NCI-H2107 treated with DMSO at 0.1 percent for 48 hours (cell line): ENCODE measurements around the gene CNST.

ENCODE experiments used
- DNase-seq: peaks from one replicate; lab custom pipeline; 2025; ENCODE audit not compliant: unreplicated experiment; lab: John Stamatoyannopoulos, UW

CNST gene

GRCh38 chr1:246566128-246566812 lies at the start of gene CNST, which contains the start of gene TFB2M:
Gene CNST (plus strand): TSS chr1:246566456. CDS start chr1:246591563, 25,107 bp downstream.
Gene TFB2M (minus strand): TSS chr1:246566261. CDS start chr1:246566138, 123 bp downstream.
- peak; percentile 97 for DNase-seq

GRCh38 chr1:246517391-246517790 lies 48.9 kb upstream of the CNST start:
- no peak for DNase-seq

GRCh38 chr1:246518456-246519205 lies 47.6 kb upstream of the CNST start:
- DNase-seq: no peak

- DNase-seq: no peak
These were observed 46.7 kb upstream of the CNST start for GRCh38 chr1:246519514-246519913.

- DNase-seq: no peak
These were observed 39.9 kb upstream of the CNST start for GRCh38 chr1:246526380-246526779.

- DNase-seq: no peak
These were observed 39.3 kb upstream of the CNST start for GRCh38 chr1:246526915-246527314.

- no peak for DNase-seq
These were observed 38.7 kb upstream of the CNST start for GRCh38 chr1:246527402-246528088.

GRCh38 chr1:246528933-246529731 lies 37.1 kb upstream of the CNST start:
- no peak for DNase-seq

GRCh38 chr1:246530482-246530881 lies 35.8 kb upstream of the CNST start:
- DNase-seq: no peak

GRCh38 chr1:246532519-246532918 lies 33.7 kb upstream of the CNST start:
- no peak for DNase-seq

- DNase-seq: no peak
These were observed 32.8 kb upstream of the CNST start for GRCh38 chr1:246533371-246533905.

GRCh38 chr1:246534114-246534513 lies 32.1 kb upstream of the CNST start:
- DNase-seq: no peak

GRCh38 chr1:246537441-246537840 lies 28.8 kb upstream of the CNST start:
- DNase-seq: no peak

- no peak for DNase-seq
These were observed 28.4 kb upstream of the CNST start for GRCh38 chr1:246537887-246538286.

- no peak for DNase-seq
These were observed 25.3 kb upstream of the CNST start for GRCh38 chr1:246540738-246541491.

- DNase-seq: no peak
These were observed 22.3 kb upstream of the CNST start for GRCh38 chr1:246544001-246544400.

GRCh38 chr1:246549665-246550064 lies 16.6 kb upstream of the CNST start:
- no peak for DNase-seq

- DNase-seq: no peak
These were observed 15.9 kb upstream of the CNST start for GRCh38 chr1:246550402-246550801.

GRCh38 chr1:246552110-246552509 lies 14.1 kb upstream of the CNST start:
- DNase-seq: no peak

GRCh38 chr1:246554201-246554600 lies 12.1 kb upstream of the CNST start:
- DNase-seq: no peak
